GM21367 (cell line): ENCODE data around the gene FARP2.
"Not testable (repeated sequence)": the region's sequence is repeated elsewhere in the genome, so short reads cannot be mapped to it uniquely, and the experiment has no call there.

Source experiments
- ATAC-seq: cut with Tn5 transposase; IDR thresholded peaks from one replicate; pipeline ENCODE4 v1.9.1; 2021; ENCODE audit not compliant: unreplicated experiment

The FARP2 gene, protein sequence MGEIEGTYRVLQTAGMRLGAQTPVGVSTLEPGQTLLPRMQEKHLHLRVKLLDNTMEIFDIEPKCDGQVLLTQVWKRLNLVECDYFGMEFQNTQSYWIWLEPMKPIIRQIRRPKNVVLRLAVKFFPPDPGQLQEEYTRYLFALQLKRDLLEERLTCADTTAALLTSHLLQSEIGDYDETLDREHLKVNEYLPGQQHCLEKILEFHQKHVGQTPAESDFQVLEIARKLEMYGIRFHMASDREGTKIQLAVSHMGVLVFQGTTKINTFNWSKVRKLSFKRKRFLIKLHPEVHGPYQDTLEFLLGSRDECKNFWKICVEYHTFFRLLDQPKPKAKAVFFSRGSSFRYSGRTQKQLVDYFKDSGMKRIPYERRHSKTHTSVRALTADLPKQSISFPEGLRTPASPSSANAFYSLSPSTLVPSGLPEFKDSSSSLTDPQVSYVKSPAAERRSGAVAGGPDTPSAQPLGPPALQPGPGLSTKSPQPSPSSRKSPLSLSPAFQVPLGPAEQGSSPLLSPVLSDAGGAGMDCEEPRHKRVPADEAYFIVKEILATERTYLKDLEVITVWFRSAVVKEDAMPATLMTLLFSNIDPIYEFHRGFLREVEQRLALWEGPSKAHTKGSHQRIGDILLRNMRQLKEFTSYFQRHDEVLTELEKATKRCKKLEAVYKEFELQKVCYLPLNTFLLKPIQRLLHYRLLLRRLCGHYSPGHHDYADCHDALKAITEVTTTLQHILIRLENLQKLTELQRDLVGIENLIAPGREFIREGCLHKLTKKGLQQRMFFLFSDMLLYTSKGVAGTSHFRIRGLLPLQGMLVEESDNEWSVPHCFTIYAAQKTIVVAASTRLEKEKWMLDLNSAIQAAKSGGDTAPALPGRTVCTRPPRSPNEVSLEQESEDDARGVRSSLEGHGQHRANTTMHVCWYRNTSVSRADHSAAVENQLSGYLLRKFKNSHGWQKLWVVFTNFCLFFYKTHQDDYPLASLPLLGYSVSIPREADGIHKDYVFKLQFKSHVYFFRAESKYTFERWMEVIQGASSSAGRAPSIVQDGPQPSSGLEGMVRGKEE

GRCh38 chr2:241355983-241356870 is at the start of gene FARP2:
FARP2 (plus strand) TSS chr2:241356285; CDS start chr2:241373108, 16,823 bp downstream.
- ATAC-seq, result peak; percentile 81

DNA sequence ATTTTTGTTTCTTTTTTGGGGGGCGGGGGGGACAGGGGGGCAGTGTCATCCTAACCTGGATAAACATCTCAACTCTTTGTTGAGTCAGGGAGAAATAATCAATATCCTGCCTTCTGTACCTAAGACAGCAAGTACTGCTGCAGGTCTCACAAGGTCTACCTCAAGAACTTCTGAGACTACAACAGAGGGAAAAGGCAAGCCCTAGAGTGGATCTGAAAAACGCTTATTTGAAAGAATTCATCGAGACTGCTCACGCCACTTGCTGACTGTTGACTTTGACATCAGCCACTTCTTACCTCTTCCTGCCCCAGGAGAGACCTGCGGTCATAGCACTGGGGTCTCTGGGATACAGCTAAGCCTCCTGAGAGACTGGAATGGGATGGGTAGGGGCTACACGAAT is 49.0 kb upstream of the FARP2 start:
- ATAC-seq, result no peak

- ATAC-seq, result no peak
Observed at GRCh38 chr2:241308267-241308666, 47.8 kb upstream of the FARP2 start.

DNA sequence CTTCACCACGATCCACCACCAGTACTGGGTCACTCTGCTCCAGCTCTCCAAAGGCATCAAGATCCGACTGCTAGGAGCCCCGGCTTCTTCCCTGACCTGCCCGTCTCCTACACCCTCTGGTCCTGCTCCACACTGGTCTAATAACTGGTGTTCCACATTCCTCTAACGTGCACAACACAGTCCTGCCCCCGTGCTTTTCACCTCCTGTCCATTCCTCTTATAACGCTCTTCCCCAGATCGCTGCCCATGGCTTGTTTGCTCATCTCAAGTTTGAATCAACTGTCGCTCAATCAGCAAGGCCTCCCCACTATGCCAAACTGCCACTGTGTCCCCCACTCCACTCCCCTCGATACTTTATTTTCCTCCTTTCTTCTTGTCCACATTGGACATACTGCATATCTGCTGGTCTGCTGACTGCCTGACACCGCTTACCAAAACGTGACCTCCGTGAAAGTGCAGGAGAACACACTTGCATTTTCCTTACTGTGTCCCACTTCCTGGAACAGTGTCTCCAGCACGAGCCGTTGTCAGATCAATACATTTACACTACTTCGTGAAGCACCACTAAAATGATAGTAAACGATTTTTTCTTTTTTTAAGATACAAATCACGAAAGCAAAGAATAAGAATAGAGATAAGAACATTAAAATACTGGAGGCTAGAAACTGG is 47.1 kb upstream of the FARP2 start:
- ATAC-seq, result no peak

DNA sequence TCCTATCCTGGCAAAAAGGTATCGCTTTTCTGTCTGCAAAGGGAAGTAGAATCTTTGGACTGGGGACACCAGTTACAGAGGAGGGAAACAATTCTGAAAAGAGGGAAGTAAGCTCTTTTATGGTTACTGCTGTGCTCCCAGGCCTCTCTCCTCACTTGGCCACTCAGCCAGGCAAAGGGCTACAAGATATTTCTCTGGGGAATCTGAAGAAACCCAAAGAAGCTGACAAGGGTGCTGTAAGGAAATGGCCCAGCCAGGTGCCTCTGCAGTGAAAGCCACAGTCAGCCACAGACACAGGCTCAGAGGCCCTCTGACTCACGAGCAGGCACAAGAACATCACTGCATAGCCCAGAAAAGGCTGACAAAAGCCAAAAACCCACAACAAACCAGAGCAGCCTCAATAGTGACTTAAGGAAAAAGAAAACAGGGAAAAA is 46.4 kb upstream of the FARP2 start:
- ATAC-seq, result peak; percentile 31

DNA sequence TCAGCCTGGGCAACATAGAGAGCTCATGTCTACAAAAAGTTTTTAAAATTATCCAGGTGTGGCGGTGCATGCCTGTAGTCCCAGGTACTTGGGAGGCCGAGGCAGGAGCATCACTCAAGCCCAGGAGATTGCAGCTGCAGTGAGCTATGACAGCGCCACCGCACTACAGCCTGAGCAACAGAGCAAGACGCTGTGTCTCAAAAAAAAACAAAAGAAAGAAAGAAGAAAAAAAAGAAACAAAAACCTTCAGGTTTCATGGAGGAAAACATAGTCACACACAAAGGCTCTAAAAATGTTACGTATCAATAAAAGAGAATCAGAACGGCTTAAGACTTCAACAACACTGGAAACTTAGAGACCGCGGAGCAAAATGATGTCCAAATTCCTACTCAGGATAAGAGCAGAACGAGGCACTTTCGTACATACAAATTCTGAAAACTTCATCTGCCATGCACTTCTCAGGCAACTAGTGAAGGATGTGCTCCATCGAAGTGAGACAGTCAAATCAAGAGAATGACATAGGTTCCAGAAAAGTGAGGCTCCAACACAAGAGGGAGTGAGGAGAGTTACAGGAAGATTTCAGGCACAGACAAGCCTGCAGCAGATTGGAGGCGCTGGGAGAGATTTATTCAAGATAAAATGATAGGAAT is 45.0 kb upstream of the FARP2 start:
- no peak for ATAC-seq

GRCh38 chr2:241312082-241312481 is 44.0 kb upstream of the FARP2 start:
- ATAC-seq, result no peak

- no peak for ATAC-seq
Observed at GRCh38 chr2:241313543-241314095, 42.5 kb upstream of the FARP2 start.

GRCh38 chr2:241314226-241315092 is 41.6 kb upstream of the FARP2 start:
- no peak for ATAC-seq

DNA sequence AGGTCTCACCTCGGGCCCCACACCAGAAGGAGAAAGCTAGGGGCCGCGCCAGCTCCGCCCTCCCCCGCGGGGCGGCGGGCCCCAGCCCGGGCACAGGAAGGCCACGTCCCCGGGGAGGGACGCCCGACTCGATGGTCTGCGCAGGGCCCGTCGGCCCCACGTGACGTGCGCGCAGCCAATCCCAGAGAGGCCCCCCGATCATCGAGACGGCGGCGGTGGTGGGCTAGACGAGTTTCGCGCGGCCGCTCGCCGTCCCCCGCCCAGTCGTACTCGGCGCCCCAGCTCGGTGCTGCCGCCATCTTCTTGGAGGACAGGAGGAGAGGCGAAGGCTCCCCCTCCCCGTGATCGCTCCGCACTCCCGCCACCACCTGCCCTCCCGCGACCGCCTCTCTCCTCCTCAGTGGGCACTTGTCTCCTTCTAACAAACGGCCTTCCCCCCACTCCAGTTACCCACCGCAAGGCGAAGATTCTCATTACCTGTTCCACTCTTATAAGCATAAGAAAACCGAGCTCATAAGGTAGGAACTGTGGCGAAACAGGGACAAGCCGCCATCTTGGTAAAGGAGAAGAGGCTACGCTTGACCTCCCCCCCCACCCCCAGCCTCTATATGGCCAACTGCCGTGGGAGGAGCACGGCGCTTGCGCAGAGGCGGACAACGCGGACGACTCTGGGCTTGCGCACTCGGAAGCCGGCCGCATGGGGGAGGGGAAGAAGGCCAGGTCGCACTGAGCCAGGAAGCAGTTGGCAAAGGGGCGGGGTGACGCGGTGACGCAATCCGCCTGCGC is 40.8 kb upstream of the FARP2 start, which contains the start of gene HDLBP:
TSS of gene HDLBP (minus strand) at position 580 of the 786 bp plus-strand sequence. CDS start 48,803 bp downstream, outside the sequence.
- ATAC-seq, result peak; percentile 46

DNA sequence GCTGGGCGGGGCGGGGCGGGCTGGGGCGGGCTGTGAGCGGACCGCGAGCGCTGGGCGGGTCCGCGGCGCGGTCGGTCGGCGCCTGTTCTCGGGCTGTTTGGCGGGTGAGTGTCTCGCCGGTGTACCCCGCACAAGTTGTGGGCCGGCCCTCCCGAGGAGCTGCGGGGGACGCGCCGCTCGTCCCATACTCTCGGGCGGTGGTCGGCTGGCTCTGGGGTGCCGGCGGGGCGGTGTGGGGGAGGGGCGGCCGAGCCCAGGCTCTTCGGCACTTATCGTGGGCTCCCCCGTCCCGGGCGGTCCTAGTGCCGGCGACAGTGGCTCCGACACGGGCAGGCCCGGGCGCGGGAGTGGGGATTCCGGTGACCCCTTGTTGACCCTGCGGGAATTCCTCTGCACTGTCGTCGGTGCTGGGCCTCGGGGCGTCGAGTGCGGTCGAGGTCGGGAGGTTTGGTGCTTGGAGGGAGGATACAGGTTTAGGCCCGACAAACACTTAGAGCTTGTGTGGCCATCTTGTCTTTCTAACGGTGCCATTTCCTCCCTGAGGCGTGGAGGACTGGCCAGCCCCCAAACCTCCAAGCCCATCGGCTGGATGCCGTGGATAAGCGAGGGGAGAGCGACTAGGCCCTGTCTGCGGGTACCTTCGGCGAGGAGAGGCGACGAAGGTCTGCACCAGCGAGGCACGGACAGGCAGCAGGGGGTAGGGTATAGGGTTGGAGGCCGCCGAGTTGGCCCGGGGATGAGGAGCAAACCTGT is 40.0 kb upstream of the FARP2 start, which contains the start of gene SEPTIN2:
TSS of gene SEPTIN2 (plus strand) at position 47 of the 753 bp plus-strand sequence. CDS start 8,308 bp downstream, outside the sequence.
- peak; percentile 27 for ATAC-seq

- ATAC-seq, result no peak
Observed at GRCh38 chr2:241316825-241317224, 39.3 kb upstream of the FARP2 start.

DNA sequence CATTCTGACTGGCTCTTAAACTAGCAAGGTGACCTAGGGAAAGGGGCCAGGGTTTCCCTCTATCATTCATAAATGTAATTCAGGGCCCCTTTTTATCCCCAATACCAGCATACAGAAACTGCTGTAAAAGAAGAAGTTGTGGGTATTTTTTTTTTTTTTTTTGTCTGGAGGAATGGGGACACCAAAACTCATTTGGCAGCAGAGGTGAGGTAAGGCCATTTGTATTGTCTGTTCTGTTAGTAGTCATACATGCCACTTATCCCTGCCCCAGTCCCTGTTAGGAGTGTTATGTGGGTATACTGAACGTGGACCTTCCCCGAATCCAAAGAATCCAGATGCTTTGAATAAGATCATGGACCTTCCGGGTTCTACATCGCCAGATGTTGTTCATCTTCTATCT is 38.7 kb upstream of the FARP2 start:
- no peak for ATAC-seq

GRCh38 chr2:241318830-241319229 is 37.3 kb upstream of the FARP2 start:
- ATAC-seq, result not testable (repeated sequence)

DNA sequence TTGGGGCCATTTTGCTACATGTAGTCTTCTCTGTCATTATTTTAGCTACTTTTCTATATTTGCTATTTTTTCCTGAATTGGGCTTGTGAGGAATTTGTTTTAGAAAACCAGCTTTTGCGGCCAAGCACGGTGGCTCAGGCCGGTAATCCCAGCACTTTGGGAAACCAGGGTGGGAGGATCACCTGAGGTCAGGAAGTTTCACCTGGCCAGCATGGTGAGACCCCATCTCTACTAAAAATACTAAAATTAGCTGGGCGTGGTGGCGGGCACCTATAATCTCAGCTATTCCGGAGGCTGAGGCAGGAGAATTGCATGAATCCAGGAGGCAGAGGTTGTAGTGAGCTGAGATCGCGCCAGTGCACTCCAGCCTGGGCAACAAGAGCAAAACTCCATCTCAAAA is 35.7 kb upstream of the FARP2 start:
- ATAC-seq, result no peak

DNA sequence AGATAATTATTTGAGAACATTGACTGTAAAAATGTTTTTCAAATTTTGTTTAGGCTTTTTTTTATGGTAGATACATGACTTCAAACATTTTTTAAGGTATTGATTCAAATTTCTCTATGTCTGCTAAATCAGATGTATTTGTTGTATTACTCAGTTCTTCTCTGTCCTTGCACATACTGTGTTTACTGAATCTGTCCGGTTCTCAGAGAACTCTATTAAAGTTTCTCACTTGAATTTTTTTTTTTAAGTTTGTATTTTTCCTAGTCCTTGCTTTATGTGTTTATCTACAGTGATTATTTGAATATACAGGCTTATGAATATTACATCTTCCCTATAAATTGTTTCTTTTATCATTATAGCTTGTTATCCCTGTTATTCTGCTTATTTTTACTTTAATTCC is 35.1 kb upstream of the FARP2 start:
- no peak for ATAC-seq
